ENCODE results near the gene RIOX2.
"Not testable (repeated sequence)": the region's sequence is repeated elsewhere in the genome, so short reads cannot be mapped to it uniquely, and the experiment has no call there.

Gene RIOX2

GRCh38 chr3:97971679-97972567 is at the start of gene RIOX2:
Gene RIOX2 (minus strand): TSS chr3:97972431. CDS start chr3:97967593, 4,838 bp downstream.
- peak in 54 of 56 donors; percentile 11 to 82 (median 69) for DNase-seq

GRCh38 chr3:98020412-98020811 is 48.2 kb upstream of the RIOX2 start:
- DNase-seq = no peak

GRCh38 chr3:98018301-98018700 is 46.1 kb upstream of the RIOX2 start:
- no peak for DNase-seq

GRCh38 chr3:98014268-98014585 is 42.0 kb upstream of the RIOX2 start:
- no peak for DNase-seq

GRCh38 chr3:98013411-98014267 is 41.4 kb upstream of the RIOX2 start:
- no peak for DNase-seq

- no peak for DNase-seq
Measured at GRCh38 chr3:98012979-98013378, 40.7 kb upstream of the RIOX2 start.

- DNase-seq = not testable (repeated sequence)
Measured at GRCh38 chr3:98010883-98011449, 38.7 kb upstream of the RIOX2 start.

GRCh38 chr3:98010194-98010882 is 38.1 kb upstream of the RIOX2 start:
- no peak for DNase-seq

- DNase-seq = no peak
Measured at GRCh38 chr3:98008855-98009254, 36.6 kb upstream of the RIOX2 start.

GRCh38 chr3:98005438-98005837 is 33.2 kb upstream of the RIOX2 start:
- DNase-seq = no peak

- no peak for DNase-seq
Measured at GRCh38 chr3:98004721-98005120, 32.5 kb upstream of the RIOX2 start.

GRCh38 chr3:98003306-98003969 is 31.2 kb upstream of the RIOX2 start:
- no peak for DNase-seq

GRCh38 chr3:98002717-98003116 is 30.5 kb upstream of the RIOX2 start:
- no peak for DNase-seq

- no peak for DNase-seq
Measured at GRCh38 chr3:97999994-98000393, 27.8 kb upstream of the RIOX2 start.

- no peak for DNase-seq
Measured at GRCh38 chr3:97999103-97999502, 26.9 kb upstream of the RIOX2 start.

GRCh38 chr3:97996988-97997387 is 24.8 kb upstream of the RIOX2 start:
- no peak for DNase-seq

- no peak for DNase-seq
Measured at GRCh38 chr3:97994328-97994945, 22.2 kb upstream of the RIOX2 start.

GRCh38 chr3:97993526-97993925 is 21.3 kb upstream of the RIOX2 start:
- DNase-seq = no peak

GRCh38 chr3:97992547-97993173 is 20.4 kb upstream of the RIOX2 start:
- DNase-seq = no peak

- peak in 5 of 56 donors; percentile 5 to 45 (median 14) for DNase-seq
Measured at GRCh38 chr3:97991293-97991682, 19.1 kb upstream of the RIOX2 start.
